Caco-2 (cell line): Measurements from ENCODE around the gene NELFB. TPM values are rescaled to one million over a fixed set of nuclear protein-coding genes. Genes with fewer than 3 reads are reported as not detected.

Experiments
- BruUV-seq: library from RNA; stranded (reverse); fragments of 400-500 nt; replicated peaks from 2 replicates; lab custom pipeline; 2021; lab: Mats Ljungman, UMichigan
- CTCF ChIA-PET: fragments of 300-600 bp; sonication (Branson Sonifier 250); formaldehyde crosslinking; loops from one replicate; lab custom pipeline; 2022; ENCODE audit warnings: antibody characterized with exemption; lab: Charles Lee
- POLR2A ChIA-PET: fragments of 300-600 bp; sonication (Branson Sonifier 250); formaldehyde crosslinking; loops from one replicate; lab custom pipeline; 2022; ENCODE audit warnings: antibody characterized with exemption; lab: Charles Lee
- DNase-seq, 2 experiments: peaks; one replicate each; pipeline versions ENCODE4 v3.0.0 to v3.0.0-alpha.2; 2020 to 2022
- H3K27me3 ChIP-seq: replicated peaks from 2 replicates; pipeline ENCODE4 v1.6.0; 2011; ENCODE audit warnings: low read length; ENCODE audit not compliant: control insufficient read depth, insufficient read depth
- H3K36me3 ChIP-seq: 2 replicates; pipeline ENCODE4 v1.5.1; 2011; ENCODE audit warnings: low read length; ENCODE audit not compliant: control insufficient read depth, insufficient read depth
- H3K4me1 ChIP-seq: fragments of 250-450 bp; sonication (Bioruptor Pico); 2 replicates; pipeline ENCODE4 v1.5.1; 2020; ENCODE audit warnings: mild to moderate bottlenecking
- H3K4me3 ChIP-seq: 2 replicates; pipeline ENCODE4 v1.5.1; 2011; ENCODE audit warnings: low read depth, mild to moderate bottlenecking, control low read depth, low read length
- H3K9me3 ChIP-seq: fragments of 250-450 bp; sonication (Bioruptor Pico); 2 replicates; pipeline ENCODE4 v1.5.1; 2020; ENCODE audit warnings: mild to moderate bottlenecking, moderate library complexity
- H3K27ac Mint-ChIP-seq: one replicate; pipeline ENCODE4 v1.8.0; 2022; ENCODE audit warnings: mixed read lengths; ENCODE audit not compliant: unreplicated experiment
- H3K27me3 Mint-ChIP-seq: one replicate; pipeline ENCODE4 v1.8.0; 2022; ENCODE audit warnings: mixed read lengths; ENCODE audit not compliant: insufficient read depth, unreplicated experiment
- H3K36me3 Mint-ChIP-seq: one replicate; pipeline ENCODE4 v1.8.0; 2022; ENCODE audit warnings: mild to moderate bottlenecking, mixed read lengths; ENCODE audit not compliant: insufficient read depth, unreplicated experiment
- H3K4me1 Mint-ChIP-seq: one replicate; pipeline ENCODE4 v1.8.0; 2022; ENCODE audit warnings: low read depth, mixed read lengths; ENCODE audit not compliant: unreplicated experiment
- H3K4me3 Mint-ChIP-seq: one replicate; pipeline ENCODE4 v1.8.0; 2022; ENCODE audit warnings: mild to moderate bottlenecking, moderate library complexity, mixed read lengths; ENCODE audit not compliant: unreplicated experiment
- H3K9me3 Mint-ChIP-seq: one replicate; pipeline ENCODE4 v1.8.0; 2022; ENCODE audit warnings: mixed read lengths; ENCODE audit not compliant: unreplicated experiment
- intact Hi-C: fragments of 100-400 bp; cut with micrococcal nuclease; formaldehyde crosslinking; loops from one replicate; pipeline ENCODE4 v1.10.0; 2022; ENCODE audit not compliant: unreplicated experiment
- total RNA-seq: library from RNA; stranded (reverse); gene quantifications from 2 replicates; pipeline ENCODE4 v1.2.3, GENCODE V29; 2022
- TF ChIP-seq, protein P1 (sequence below), 2 experiments: fragments of 200-600 bp in 1 of 2; IDR thresholded peaks; 1 replicate in 1 of 2; 2 replicates in 1 of 2; pipeline versions ENCODE4 v1.5.1 to v1.8.0; 2011 to 2022; ENCODE audit warnings: antibody characterized with exemption in 1 of 2, control low read depth in 1 of 2, inconsistent platforms in 1 of 2, low read depth in 1 of 2, low read length in 1 of 2, mild to moderate bottlenecking in 1 of 2, moderate library complexity in 1 of 2; ENCODE audit not compliant: insufficient read depth in 1 of 2, severe bottlenecking in 1 of 2, unreplicated experiment in 1 of 2

NELFB gene
- total RNA-seq, 1 experiment from 2014 or later, result 79.1 TPM

DNA sequence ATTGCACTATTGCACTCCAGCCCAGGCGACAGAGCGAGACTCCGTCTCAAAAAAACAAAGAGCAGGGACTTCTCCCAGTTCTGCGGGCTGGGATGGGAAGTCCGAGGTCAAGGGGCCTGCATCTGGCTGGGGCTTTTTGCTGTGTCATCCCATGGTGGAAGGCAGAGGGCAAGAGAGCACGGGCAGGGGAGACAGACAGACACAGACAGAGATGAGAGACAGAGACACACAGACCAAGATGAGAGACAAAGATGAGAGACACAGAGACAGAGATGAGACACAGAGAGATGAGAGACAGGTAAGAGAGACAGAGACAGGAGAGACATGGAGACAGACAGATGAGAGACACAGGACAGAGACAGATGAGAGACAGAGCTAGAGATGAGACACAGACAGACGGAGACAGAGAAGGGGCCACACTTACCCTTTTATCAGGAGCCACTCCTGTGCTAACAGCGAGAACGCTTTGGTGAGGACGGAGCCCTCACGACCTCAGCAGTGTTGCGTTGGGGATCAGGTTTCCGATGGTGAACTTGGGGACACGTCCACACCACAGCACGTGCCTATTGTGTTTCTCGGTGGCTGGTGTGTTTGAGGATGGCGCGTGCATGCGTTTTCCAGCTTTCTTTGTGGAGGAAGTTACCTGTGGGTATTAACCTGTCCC, 13.5 kb downstream of the NELFB start:
- CTCF ChIA-PET, result interaction anchor here (0.6 kb wide), 1 partner anchor 16 kb away, joined by 3 read pairs; no protein-coding TSS in a partner anchor
- Mint-ChIP-seq H3K27ac (no peak overlapping the region), H3K4me3 (no peak overlapping the region), H3K4me1 (no peaks in the 10 kb centered on the region), H3K9me3 (no peaks in the 10 kb centered on the region), H3K36me3 (peaks cover 77% of the 10 kb centered on the region), H3K27me3 (no peaks in the 10 kb centered on the region)
- intact Hi-C loops, result no loop called here
- no TSS peak for BruUV-seq
- no peaks in the 10 kb centered on the region for H3K9me3 ChIP-seq
- H3K36me3 ChIP-seq, result peaks cover 3% of the 10 kb centered on the region
- TF ChIP-seq, protein P1, sequence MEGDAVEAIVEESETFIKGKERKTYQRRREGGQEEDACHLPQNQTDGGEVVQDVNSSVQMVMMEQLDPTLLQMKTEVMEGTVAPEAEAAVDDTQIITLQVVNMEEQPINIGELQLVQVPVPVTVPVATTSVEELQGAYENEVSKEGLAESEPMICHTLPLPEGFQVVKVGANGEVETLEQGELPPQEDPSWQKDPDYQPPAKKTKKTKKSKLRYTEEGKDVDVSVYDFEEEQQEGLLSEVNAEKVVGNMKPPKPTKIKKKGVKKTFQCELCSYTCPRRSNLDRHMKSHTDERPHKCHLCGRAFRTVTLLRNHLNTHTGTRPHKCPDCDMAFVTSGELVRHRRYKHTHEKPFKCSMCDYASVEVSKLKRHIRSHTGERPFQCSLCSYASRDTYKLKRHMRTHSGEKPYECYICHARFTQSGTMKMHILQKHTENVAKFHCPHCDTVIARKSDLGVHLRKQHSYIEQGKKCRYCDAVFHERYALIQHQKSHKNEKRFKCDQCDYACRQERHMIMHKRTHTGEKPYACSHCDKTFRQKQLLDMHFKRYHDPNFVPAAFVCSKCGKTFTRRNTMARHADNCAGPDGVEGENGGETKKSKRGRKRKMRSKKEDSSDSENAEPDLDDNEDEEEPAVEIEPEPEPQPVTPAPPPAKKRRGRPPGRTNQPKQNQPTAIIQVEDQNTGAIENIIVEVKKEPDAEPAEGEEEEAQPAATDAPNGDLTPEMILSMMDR (IDR thresholded peaks at IDR 0.05; ENCODE audit: insufficient read depth in 1 of 2, low read depth in 1 of 2, low read length in 1 of 2, severe bottlenecking in 1 of 2, unreplicated experiment in 1 of 2), result no peak
- H3K27me3 ChIP-seq, result no peaks in the 10 kb centered on the region
- no peak overlapping the region for H3K4me3 ChIP-seq
- DNase-seq, result no peak
- no peaks in the 10 kb centered on the region for H3K4me1 ChIP-seq
- POLR2A ChIA-PET, result no interaction called here

DNA sequence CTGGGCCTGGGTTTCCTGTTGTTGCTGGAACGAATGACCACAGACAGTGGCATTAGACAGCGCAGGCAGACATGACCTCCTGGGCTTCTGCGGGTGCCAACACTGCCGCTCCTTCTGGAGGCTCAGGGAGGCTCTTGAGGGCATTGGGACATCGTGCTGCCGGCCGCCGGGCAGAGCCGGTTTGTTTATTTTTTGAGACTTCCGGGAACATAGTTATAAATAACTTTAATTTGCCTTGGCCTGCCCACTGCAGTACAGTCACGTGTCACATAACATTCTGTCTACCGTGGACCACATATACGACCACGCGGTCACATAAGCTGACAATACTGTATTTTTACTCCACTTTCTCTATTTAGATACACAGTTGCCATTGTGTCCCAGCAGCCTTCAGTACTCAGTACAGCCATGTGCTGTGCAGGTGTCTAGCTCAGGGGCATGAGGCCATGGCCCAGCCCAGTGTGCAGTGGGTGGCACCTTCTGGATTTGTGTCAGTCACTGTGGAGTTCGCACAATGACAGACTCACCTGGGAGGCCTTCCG, 14.2 kb downstream of the NELFB start:
- ChIA-PET POLR2A (no interaction called here), CTCF (interaction anchor here (0.6 kb wide), 1 partner anchor 16 kb away, joined by 3 read pairs; no protein-coding TSS in a partner anchor)
- Histone ChIP-seq H3K36me3 (peaks cover 3% of the 10 kb centered on the region; the same call in 1 of the 2 replicates), H3K4me1 (no peaks in the 10 kb centered on the region), H3K4me3 (no peak overlapping the region), H3K9me3 (no peaks in the 10 kb centered on the region), H3K27me3 (no peaks in the 10 kb centered on the region)
- Mint-ChIP-seq H3K4me1 (no peaks in the 10 kb centered on the region), H3K27ac (no peak overlapping the region), H3K27me3 (no peaks in the 10 kb centered on the region), H3K9me3 (no peaks in the 10 kb centered on the region), H3K36me3 (peaks cover 77% of the 10 kb centered on the region), H3K4me3 (no peak overlapping the region)
- DNase-seq, result no peak
- no TSS peak for BruUV-seq
- intact Hi-C loops, result no loop called here
- TF ChIP-seq, protein P1 (IDR thresholded peaks at IDR 0.05; ENCODE audit: insufficient read depth in 1 of 2, low read depth in 1 of 2, low read length in 1 of 2, severe bottlenecking in 1 of 2, unreplicated experiment in 1 of 2), result no peak

DNA sequence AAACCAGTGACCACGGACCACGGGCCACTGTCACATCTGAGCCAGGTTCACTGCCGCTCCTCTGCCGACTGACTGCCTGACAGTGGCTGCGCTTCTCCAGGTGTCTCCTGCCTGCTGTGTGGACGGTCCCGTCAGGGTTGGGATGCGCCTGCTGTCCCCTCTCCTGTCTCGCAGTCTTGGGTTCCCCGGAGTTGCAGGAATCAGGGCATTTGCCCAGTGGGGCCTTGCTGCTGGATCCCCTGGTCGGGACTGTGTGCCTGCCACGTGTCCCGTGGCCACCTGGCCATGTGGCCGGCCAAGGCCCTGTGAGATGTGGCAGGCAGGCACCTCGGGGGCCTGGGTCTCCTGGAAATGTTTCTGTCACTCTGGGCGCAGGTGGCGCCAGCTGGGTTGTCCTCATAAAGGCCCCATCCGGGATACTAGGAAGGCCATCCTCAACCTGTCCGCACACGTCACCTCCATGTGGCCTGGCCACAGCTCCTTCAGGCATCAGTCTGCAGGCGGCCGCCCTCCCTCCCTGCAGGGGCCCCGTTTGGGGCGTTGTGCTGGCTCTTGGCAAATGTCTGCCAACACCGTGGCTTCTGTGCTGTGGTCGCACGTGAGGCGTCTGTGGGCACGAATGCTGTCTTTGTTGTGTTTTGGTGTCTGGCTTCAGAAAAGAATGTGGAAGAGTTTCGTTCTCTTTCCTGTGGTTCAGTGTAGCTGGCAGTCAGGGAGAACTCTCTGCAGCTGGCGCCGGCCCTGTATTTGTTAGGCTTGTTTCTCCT, 16.0 kb downstream of the NELFB start:
- H3K9me3 Mint-ChIP-seq, result no peaks in the 10 kb centered on the region
- H3K4me1 ChIP-seq, result no peaks in the 10 kb centered on the region
- no TSS peak for BruUV-seq
- H3K27ac Mint-ChIP-seq, result no peak overlapping the region
- DNase-seq, result no peak
- H3K36me3 Mint-ChIP-seq, result peaks cover 77% of the 10 kb centered on the region
- ChIA-PET POLR2A (no interaction called here), CTCF (no interaction called here)
- H3K4me3 ChIP-seq, result no peak overlapping the region
- H3K27me3 Mint-ChIP-seq, result no peaks in the 10 kb centered on the region
- H3K4me3 Mint-ChIP-seq, result no peak overlapping the region
- TF ChIP-seq, protein P1 (IDR thresholded peaks at IDR 0.05; ENCODE audit: insufficient read depth in 1 of 2, low read depth in 1 of 2, low read length in 1 of 2, severe bottlenecking in 1 of 2, unreplicated experiment in 1 of 2), result no peak
- no peaks in the 10 kb centered on the region for H3K27me3 ChIP-seq
- no peaks in the 10 kb centered on the region for H3K9me3 ChIP-seq
- H3K4me1 Mint-ChIP-seq, result no peaks in the 10 kb centered on the region
- H3K36me3 ChIP-seq, result peaks cover 1% of the 10 kb centered on the region; the same call in 1 of the 2 replicates
- intact Hi-C loops, result no loop called here
